ENCODE results near the gene CIDEB.

- TF ChIP-seq FOS (IDR thresholded peaks at IDR 0.05; ENCODE audit: extremely low read depth, insufficient read length) (no peak), ZNF253 (CRISPR knock-in tag; conservative IDR thresholded peaks at IDR 0.05) (no peak), REST (IDR thresholded peaks at IDR 0.05; ENCODE audit: borderline replicate concordance) (no peak), REST (CRISPR knock-in tag; IDR thresholded peaks at IDR 0.05; ENCODE audit: low read depth) (no peak), ZBED1 (IDR thresholded peaks at IDR 0.05) (no peak), ZNF77 (CRISPR knock-in tag; IDR thresholded peaks at IDR 0.05) (no peak), CTCF (IDR thresholded peaks at IDR 0.05 in 2 of 3, conservative IDR thresholded peaks at IDR 0.05 in 1 of 3; ENCODE audit: insufficient read depth in 2 of 3, low read depth in 1 of 3, low read length in 3 of 3) (no peak), POLR2B (IDR thresholded peaks at IDR 0.05; ENCODE audit: low read depth, partially characterized antibody) (no peak)
Measured at GRCh38 chr14:24325041-24325530, 17.3 kb upstream of the CIDEB start.

Data from K562 (cell line).